Vagina (tissue), 2 donors: ENCODE results near the gene CAMK1G.

Experiments
- CTCF ChIP-seq, 3 experiments: fragments of 450-650 bp in 2 of 3; fragments of 200-600 bp in 1 of 3; sonication (generic) in 1 of 3; IDR thresholded peaks; one replicate each; pipeline ENCODE4 v1.5.1; 2017 to 2019; ENCODE audit warnings: antibody characterized with exemption in 3 of 3, mild to moderate bottlenecking in 2 of 3, moderate library complexity in 2 of 3
- POLR2A ChIP-seq, 2 donors: fragments of 450-650 bp; IDR thresholded peaks; one replicate each; pipeline ENCODE4 v1.6.1; 2017; ENCODE audit warnings: antibody characterized with exemption in 2 of 2, mild to moderate bottlenecking in 2 of 2, moderate library complexity in 2 of 2

DNA sequence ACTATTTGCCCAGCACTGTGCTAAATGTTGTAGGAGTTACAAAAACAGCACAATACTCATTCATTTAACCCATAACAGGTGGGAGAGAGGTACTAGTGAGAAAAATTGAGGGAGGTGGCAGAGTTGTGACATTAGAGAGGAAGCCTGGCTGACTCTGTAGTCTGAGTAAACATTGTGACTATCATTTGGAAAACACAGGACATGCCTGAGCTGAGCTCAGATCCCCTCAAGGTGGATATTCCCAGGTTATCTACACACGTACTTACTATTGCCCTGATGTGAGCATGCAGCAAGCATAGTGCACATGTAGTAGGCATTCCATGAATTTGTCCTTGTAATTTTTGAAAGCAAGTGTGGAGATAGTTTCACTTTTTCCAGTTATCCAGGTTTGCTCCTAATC is 10.9 kb downstream of the CAMK1G start:
- TF ChIP-seq CTCF (IDR thresholded peaks at IDR 0.05): no peak
- no peak for TF ChIP-seq POLR2A (IDR thresholded peaks at IDR 0.05)
